NB4 (cell line): ENCODE measurements around the gene KRTAP10-2.

Experiments used
- MYC ChIP-seq: IDR thresholded peaks from 2 replicates; pipeline ENCODE4 v1.6.1; 2011; ENCODE audit warnings: low read depth, low read length
- POLR2A ChIP-seq: IDR thresholded peaks from 2 replicates; pipeline ENCODE4 v1.6.1; 2011; ENCODE audit warnings: mild to moderate bottlenecking; ENCODE audit not compliant: insufficient read length; ENCODE audit errors: extremely low read depth
- TF ChIP-seq, protein P1 (sequence below): IDR thresholded peaks from one replicate; pipeline ENCODE4 v1.5.1; 2012; ENCODE audit warnings: low read depth, low read length

DNA sequence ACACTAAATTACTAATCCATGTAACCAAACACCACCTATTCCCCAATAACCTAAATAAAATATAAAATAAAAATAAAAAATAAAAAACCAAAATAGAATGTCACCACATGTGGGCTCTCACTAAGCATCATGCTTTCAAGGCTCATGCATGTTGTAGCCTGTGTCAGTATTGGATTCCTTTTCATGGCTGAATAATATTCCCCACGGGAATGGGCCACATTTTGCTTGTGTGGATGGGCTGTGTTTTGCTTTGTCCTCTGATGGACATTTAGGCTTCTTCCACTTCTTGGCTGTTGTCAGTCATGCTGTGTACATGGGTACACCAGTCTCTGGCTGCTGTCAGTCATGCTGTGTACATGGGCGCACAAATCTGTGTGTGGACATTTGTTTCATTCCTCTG, 37.8 kb upstream of the KRTAP10-2 start:
- TF ChIP-seq, protein P1, sequence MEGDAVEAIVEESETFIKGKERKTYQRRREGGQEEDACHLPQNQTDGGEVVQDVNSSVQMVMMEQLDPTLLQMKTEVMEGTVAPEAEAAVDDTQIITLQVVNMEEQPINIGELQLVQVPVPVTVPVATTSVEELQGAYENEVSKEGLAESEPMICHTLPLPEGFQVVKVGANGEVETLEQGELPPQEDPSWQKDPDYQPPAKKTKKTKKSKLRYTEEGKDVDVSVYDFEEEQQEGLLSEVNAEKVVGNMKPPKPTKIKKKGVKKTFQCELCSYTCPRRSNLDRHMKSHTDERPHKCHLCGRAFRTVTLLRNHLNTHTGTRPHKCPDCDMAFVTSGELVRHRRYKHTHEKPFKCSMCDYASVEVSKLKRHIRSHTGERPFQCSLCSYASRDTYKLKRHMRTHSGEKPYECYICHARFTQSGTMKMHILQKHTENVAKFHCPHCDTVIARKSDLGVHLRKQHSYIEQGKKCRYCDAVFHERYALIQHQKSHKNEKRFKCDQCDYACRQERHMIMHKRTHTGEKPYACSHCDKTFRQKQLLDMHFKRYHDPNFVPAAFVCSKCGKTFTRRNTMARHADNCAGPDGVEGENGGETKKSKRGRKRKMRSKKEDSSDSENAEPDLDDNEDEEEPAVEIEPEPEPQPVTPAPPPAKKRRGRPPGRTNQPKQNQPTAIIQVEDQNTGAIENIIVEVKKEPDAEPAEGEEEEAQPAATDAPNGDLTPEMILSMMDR = no peak
- TF ChIP-seq POLR2A (no peak), MYC (no peak)
